Hepatocyte (in vitro differentiated cells): Measurements from ENCODE around the gene SLC22A6. TPM values are rescaled to one million over a fixed set of nuclear protein-coding genes. Genes with fewer than 3 reads are reported as not detected.
"Not testable (repeated sequence)": the region's sequence is repeated elsewhere in the genome, so short reads cannot be mapped to it uniquely, and the experiment has no call there.

Source experiments
- DNase-seq: peaks from one replicate; pipeline ENCODE4 v3.0.0-alpha.2; 2016; ENCODE audit warnings: low spot score
- H2AFZ ChIP-seq: fragments of 200-600 bp; sonication (generic); 2 replicates; pipeline ENCODE4 v1.6.0; 2016; ENCODE audit warnings: antibody characterized with exemption, mild to moderate bottlenecking
- H3K27ac ChIP-seq: fragments of 200-600 bp; sonication (generic); 2 replicates; pipeline ENCODE4 v1.5.1; 2016; ENCODE audit warnings: mild to moderate bottlenecking
- H3K27me3 ChIP-seq: fragments of 200-600 bp; sonication (generic); 2 replicates; pipeline ENCODE4 v1.6.1; 2016
- H3K36me3 ChIP-seq: fragments of 200-600 bp; sonication (generic); replicated peaks from 2 replicates; pipeline ENCODE4 v1.5.1; 2016; ENCODE audit warnings: low read depth; ENCODE audit not compliant: insufficient read depth
- H3K4me1 ChIP-seq: fragments of 200-600 bp; sonication (generic); 2 replicates; pipeline ENCODE4 v1.5.1; 2016; ENCODE audit warnings: mild to moderate bottlenecking, moderate library complexity; ENCODE audit not compliant: insufficient read depth
- H3K4me2 ChIP-seq: fragments of 200-600 bp; sonication (generic); 2 replicates; pipeline ENCODE4 v1.6.0; 2016
- H3K4me3 ChIP-seq: fragments of 200-600 bp; sonication (generic); 2 replicates; pipeline ENCODE4 v1.5.1; 2016; ENCODE audit warnings: mild to moderate bottlenecking
- H3K79me2 ChIP-seq: fragments of 200-600 bp; sonication (generic); 2 replicates; pipeline ENCODE4 v1.6.0; 2017; ENCODE audit warnings: mild to moderate bottlenecking
- H3K9me2 ChIP-seq: fragments of 200-600 bp; sonication (generic); replicated peaks from 2 replicates; pipeline ENCODE4 v1.6.0; 2017; ENCODE audit warnings: mild to moderate bottlenecking; ENCODE audit not compliant: insufficient read depth
- H3K9me3 ChIP-seq: fragments of 200-600 bp; sonication (generic); 2 replicates; pipeline ENCODE4 v1.5.1; 2016; ENCODE audit warnings: low read depth, mild to moderate bottlenecking
- H4K20me1 ChIP-seq: fragments of 200-600 bp; sonication (generic); 2 replicates; pipeline ENCODE4 v1.6.0; 2016; ENCODE audit warnings: mild to moderate bottlenecking; ENCODE audit not compliant: insufficient read depth, poor library complexity, severe bottlenecking
- EZH2 ChIP-seq: fragments of 200-600 bp; sonication (generic); IDR thresholded peaks from 2 replicates; pipeline ENCODE4 v1.6.1; 2016; ENCODE audit warnings: antibody characterized with exemption, mild to moderate bottlenecking, borderline replicate concordance
- EZH2phosphoT487 ChIP-seq: fragments of 200-600 bp; sonication (generic); IDR thresholded peaks from one replicate; pipeline ENCODE4 v1.6.1; 2018; ENCODE audit warnings: antibody characterized with exemption, mild to moderate bottlenecking, low read depth, moderate library complexity; ENCODE audit not compliant: unreplicated experiment, severe bottlenecking
- WGBS: methylation state at CpG from one replicate; pipeline ENCODE4 v1.1.6; 2016; ENCODE audit warnings: low lambda C conversion rate; ENCODE audit errors: missing lambda C conversion rate; 5-methylcytosine and 5-hydroxymethylcytosine counted together
- polyA plus RNA-seq: library from polyadenylated mRNA; unstranded; fragments of >200 nt; fragmentation: Nextera tagmentation; extraction: Ambion mirVana; gene quantifications from 2 replicates; pipeline ENCODE4 v1.2.1, GENCODE V29; 2016
- total RNA-seq: library from RNA; depleted of rRNA; stranded (reverse); fragments of >200 nt; gene quantifications from 2 replicates; pipeline ENCODE4 v1.2.3, GENCODE V29; 2014
- TF ChIP-seq, protein P1 (sequence below): fragments of 200-600 bp; sonication (generic); IDR thresholded peaks from 2 replicates; pipeline ENCODE4 v1.5.1; 2016; ENCODE audit warnings: antibody characterized with exemption, mild to moderate bottlenecking; ENCODE audit not compliant: poor library complexity

The SLC22A6 gene
- total and polyA plus RNA-seq, 2 experiments from 2014 or later, result not detected

DNA sequence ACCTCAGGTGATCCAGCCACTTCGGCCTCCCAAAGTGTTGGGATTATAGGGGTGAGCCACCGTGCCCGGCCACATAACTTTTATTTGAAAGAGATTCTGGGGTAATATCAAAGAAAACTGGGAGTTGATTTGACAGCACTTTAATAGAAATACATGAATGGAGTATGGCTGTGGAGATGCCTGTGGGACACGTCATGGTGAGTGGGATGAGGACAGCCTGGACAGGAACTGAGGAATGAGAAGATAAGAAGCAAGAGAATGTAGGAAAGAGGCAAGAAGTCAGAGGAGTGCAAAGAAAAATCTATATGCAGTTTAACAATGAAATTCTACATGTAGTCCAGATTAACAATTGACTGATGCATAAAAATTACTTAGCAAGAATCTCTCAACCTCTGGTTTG lies 31.0 kb downstream of the SLC22A6 start:
- H3K79me2 ChIP-seq, result no peaks in the 10 kb centered on the region
- no peak overlapping the region for H3K27ac ChIP-seq
- no peaks in the 10 kb centered on the region for H3K9me3 ChIP-seq
- WGBS, result 82% methylated on average over 4 of the region's 4 CpGs
- no peak for DNase-seq
- no peaks in the 10 kb centered on the region for H3K27me3 ChIP-seq
- H3K36me3 ChIP-seq, result no peaks in the 10 kb centered on the region
- H3K4me1 ChIP-seq, result peaks cover 5% of the 10 kb centered on the region
- H3K9me2 ChIP-seq, result no peaks in the 10 kb centered on the region
- H2AFZ ChIP-seq, result no peak overlapping the region
- no peak overlapping the region for H3K4me2 ChIP-seq
- TF ChIP-seq EZH2, result no peak
- no peak for TF ChIP-seq EZH2phosphoT487
- TF ChIP-seq, protein P1, sequence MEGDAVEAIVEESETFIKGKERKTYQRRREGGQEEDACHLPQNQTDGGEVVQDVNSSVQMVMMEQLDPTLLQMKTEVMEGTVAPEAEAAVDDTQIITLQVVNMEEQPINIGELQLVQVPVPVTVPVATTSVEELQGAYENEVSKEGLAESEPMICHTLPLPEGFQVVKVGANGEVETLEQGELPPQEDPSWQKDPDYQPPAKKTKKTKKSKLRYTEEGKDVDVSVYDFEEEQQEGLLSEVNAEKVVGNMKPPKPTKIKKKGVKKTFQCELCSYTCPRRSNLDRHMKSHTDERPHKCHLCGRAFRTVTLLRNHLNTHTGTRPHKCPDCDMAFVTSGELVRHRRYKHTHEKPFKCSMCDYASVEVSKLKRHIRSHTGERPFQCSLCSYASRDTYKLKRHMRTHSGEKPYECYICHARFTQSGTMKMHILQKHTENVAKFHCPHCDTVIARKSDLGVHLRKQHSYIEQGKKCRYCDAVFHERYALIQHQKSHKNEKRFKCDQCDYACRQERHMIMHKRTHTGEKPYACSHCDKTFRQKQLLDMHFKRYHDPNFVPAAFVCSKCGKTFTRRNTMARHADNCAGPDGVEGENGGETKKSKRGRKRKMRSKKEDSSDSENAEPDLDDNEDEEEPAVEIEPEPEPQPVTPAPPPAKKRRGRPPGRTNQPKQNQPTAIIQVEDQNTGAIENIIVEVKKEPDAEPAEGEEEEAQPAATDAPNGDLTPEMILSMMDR, result no peak
- no peak overlapping the region for H3K4me3 ChIP-seq
- no peaks in the 10 kb centered on the region for H4K20me1 ChIP-seq

DNA sequence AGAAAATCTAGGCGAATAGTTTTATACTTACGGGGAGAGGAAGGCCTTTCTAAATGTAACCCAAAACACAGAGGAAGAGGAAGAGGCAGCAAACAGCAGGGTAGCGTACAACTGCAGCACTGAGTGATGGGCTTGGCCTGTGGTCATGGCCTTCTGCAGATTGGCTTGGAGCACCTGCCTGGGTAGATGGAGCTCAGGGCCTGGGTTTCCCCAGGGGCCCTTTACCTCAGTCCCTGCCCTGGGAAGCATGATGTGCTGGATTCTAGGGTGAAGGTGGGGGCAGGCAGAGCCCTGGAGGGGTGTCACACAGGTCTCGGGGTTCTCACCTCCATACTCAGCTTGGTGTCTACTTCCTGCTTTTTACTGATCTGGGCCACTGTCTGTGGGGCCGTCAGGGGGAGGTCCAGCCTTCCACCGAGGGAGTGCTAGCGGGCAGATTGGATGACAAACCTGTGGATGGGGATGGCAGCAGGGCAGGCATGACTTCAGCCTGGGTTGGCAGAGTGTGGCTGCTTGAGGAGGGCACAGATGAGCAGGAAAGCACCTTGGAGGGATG lies 35.9 kb downstream of the SLC22A6 start:
- 83% methylated on average over 7 of the region's 7 CpGs for WGBS
- DNase-seq, result no peak

DNA sequence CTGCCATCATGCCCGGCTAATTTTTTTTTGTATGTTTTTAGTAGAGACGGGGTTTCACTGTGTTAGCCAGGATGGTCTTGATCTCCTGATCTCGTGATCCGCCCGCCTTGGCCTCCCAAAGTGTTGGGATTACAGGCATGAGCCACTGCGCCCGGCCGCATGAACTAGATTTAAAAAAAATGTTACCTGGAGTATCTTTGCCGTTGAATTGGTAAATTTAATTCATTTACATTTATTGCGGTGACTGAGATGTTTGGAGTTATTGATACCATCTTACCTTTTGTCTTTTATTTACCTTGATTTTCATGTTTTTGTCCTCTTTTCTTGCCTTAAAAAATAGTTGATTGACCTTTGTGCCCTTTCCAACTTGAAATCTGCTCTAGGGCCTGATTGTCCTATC lies 39.2 kb downstream of the SLC22A6 start:
- not testable (repeated sequence) for H3K36me3 ChIP-seq, H3K79me2 ChIP-seq, H3K9me2 ChIP-seq, DNase-seq, H3K4me3 ChIP-seq, H3K9me3 ChIP-seq, H3K27me3 ChIP-seq, H2AFZ ChIP-seq, H3K4me2 ChIP-seq, H3K27ac ChIP-seq, H4K20me1 ChIP-seq, H3K4me1 ChIP-seq
- WGBS, result 98% methylated on average over 10 of the region's 10 CpGs

More for the DNA sequence above, 35.9 kb downstream of the SLC22A6 start:
- H3K4me1 ChIP-seq, result no peaks in the 10 kb centered on the region
- no peak overlapping the region for H2AFZ ChIP-seq
- no peak overlapping the region for H3K4me2 ChIP-seq
- H3K9me2 ChIP-seq, result no peaks in the 10 kb centered on the region
- H3K36me3 ChIP-seq, result no peaks in the 10 kb centered on the region
- H3K9me3 ChIP-seq, result no peaks in the 10 kb centered on the region
- no peaks in the 10 kb centered on the region for H3K27me3 ChIP-seq
- H3K79me2 ChIP-seq, result no peaks in the 10 kb centered on the region
- no peak overlapping the region for H3K27ac ChIP-seq
- TF ChIP-seq, protein P1, result no peak
- TF ChIP-seq EZH2phosphoT487 (no peak), EZH2 (no peak)
- no peaks in the 10 kb centered on the region for H4K20me1 ChIP-seq
- no peak overlapping the region for H3K4me3 ChIP-seq

DNA sequence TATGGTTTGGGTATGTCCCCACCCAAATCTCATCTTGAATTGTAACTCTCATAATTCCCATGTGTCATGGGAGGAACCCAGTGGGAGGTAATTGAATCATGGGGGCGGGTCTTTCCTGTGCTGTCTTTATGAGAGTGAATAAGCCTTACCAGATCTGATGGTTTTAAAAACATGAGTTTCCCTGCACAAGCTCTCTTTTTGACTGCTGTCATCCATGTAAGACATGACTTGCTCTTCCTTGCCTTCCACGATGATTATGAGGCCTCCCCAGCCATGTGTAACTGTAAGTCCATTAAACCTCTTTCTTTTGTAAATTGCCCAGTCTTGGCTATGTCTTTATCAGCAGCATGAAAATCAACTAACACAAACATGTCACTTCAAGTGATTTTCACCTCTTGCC lies 47.2 kb downstream of the SLC22A6 start:
- H3K27ac ChIP-seq, DNase-seq, H3K9me2 ChIP-seq, H3K27me3 ChIP-seq, H3K4me3 ChIP-seq, H3K36me3 ChIP-seq, H3K79me2 ChIP-seq, H3K9me3 ChIP-seq, H4K20me1 ChIP-seq, H3K4me1 ChIP-seq, H2AFZ ChIP-seq, H3K4me2 ChIP-seq: not testable (repeated sequence)
- 90% methylated on average over 2 of the region's 2 CpGs for WGBS

DNA sequence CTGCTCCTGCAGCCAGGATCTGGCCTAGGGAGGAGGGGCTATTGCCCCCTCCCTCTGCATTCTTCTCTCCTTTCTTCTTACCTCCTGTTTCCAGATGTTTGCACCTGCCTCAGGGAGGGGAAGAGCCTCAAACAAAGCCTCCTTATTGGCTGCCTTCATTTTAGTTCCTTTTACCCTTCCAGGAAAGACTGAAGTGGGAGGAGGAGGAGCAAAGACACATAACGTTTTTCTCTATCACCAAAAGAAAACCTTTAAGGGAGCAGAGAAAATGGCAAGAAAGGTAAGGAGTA lies 50.3 kb downstream of the SLC22A6 start:
- Histone ChIP-seq H3K9me3 (no peaks in the 10 kb centered on the region), H4K20me1 (no peaks in the 10 kb centered on the region), H3K36me3 (no peaks in the 10 kb centered on the region), H3K4me1 (no peaks in the 10 kb centered on the region), H3K4me2 (no peak overlapping the region), H2AFZ (no peak overlapping the region), H3K27me3 (peaks cover under 1% of the 10 kb centered on the region), H3K27ac (no peak overlapping the region), H3K4me3 (no peak overlapping the region), H3K79me2 (no peaks in the 10 kb centered on the region), H3K9me2 (no peaks in the 10 kb centered on the region)
- 20% methylated on average over 1 of the region's 1 CpG for WGBS
- DNase-seq, result no peak
- TF ChIP-seq, protein P1, result no peak
- TF ChIP-seq EZH2, result no peak
- no peak for TF ChIP-seq EZH2phosphoT487
